GM19467 (cell line): ENCODE data around the gene DIAPH3.
"Not testable (repeated sequence)": the region's sequence is repeated elsewhere in the genome, so short reads cannot be mapped to it uniquely, and the experiment has no call there.

Source experiments
- ATAC-seq: cut with Tn5 transposase; IDR thresholded peaks from one replicate; pipeline ENCODE4 v1.9.1; 2021; ENCODE audit warnings: mild to moderate bottlenecking, moderate library complexity; ENCODE audit not compliant: unreplicated experiment

Gene DIAPH3, protein sequence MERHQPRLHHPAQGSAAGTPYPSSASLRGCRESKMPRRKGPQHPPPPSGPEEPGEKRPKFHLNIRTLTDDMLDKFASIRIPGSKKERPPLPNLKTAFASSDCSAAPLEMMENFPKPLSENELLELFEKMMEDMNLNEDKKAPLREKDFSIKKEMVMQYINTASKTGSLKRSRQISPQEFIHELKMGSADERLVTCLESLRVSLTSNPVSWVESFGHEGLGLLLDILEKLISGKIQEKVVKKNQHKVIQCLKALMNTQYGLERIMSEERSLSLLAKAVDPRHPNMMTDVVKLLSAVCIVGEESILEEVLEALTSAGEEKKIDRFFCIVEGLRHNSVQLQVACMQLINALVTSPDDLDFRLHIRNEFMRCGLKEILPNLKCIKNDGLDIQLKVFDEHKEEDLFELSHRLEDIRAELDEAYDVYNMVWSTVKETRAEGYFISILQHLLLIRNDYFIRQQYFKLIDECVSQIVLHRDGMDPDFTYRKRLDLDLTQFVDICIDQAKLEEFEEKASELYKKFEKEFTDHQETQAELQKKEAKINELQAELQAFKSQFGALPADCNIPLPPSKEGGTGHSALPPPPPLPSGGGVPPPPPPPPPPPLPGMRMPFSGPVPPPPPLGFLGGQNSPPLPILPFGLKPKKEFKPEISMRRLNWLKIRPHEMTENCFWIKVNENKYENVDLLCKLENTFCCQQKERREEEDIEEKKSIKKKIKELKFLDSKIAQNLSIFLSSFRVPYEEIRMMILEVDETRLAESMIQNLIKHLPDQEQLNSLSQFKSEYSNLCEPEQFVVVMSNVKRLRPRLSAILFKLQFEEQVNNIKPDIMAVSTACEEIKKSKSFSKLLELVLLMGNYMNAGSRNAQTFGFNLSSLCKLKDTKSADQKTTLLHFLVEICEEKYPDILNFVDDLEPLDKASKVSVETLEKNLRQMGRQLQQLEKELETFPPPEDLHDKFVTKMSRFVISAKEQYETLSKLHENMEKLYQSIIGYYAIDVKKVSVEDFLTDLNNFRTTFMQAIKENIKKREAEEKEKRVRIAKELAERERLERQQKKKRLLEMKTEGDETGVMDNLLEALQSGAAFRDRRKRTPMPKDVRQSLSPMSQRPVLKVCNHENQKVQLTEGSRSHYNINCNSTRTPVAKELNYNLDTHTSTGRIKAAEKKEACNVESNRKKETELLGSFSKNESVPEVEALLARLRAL

GRCh38 chr13:60163478-60164233 is at the start of gene DIAPH3:
DIAPH3 (minus strand) TSS chr13:60163928; CDS start chr13:60163766, 162 bp downstream.
- peak; percentile 100 for ATAC-seq

- no peak for ATAC-seq
Observed at GRCh38 chr13:60213236-60213744, 49.6 kb upstream of the DIAPH3 start.

DNA sequence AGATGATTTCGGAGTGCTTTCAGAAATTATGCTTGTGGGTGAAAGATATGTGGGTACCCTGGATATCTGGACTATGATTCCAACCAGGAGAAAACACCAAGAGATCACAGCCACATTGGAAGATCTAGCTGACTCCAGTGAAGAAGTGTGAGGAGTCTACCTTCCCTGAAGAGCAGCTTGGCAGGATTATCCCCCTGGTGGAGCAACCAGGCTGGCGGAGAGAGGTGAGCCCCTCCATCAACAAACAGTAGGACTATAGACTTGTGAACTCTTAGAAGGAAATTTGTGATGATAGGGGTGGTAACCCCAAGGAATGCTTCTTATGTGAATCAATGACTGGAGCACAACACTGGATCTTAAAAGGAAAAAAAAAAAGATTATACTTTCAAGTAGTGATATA is 47.8 kb upstream of the DIAPH3 start:
- no peak for ATAC-seq

GRCh38 chr13:60210510-60211330 is 47.0 kb upstream of the DIAPH3 start:
- no peak for ATAC-seq

DNA sequence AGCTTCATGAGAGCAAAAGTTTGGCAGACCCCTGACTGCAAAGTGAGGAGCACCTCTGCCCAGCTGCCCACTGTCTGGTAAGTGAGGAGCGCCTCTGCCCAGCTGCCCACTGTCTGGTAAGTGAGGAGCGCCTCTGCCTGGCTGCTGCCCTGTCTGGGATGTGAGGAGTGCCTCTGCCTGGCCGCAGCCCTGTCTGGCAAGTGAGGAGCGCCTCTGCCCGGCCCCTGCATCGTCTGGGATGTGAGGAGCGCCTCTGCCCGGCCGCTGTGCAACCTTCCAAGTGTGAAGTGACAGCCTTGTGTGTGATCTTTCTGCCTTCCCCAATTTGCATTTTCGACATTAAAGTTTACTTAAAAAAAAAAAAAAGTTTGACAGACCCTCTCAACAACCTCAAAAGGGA is 41.8 kb upstream of the DIAPH3 start:
- not testable (repeated sequence) for ATAC-seq

DNA sequence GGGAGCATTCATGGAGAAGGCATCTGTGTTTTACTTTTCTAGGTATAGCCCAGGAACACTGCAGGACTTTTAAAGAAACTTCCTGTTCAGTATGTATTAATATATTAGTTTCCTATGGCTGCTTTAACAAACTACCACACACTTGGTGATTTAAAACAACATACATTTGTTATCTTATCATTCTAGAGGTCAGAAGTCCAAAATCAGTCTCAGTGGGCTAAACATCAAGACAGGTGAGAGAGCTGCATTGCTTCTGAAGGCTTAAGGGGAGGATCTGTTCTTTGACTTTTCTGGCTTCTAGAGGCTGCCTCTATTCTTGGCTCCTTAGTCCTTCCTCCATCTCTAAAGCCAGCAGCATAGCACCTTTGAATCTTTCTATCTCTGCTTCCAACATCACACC is 37.6 kb upstream of the DIAPH3 start:
- ATAC-seq, result no peak

- not testable (repeated sequence) for ATAC-seq
Observed at GRCh38 chr13:60195893-60196292, 32.2 kb upstream of the DIAPH3 start.

DNA sequence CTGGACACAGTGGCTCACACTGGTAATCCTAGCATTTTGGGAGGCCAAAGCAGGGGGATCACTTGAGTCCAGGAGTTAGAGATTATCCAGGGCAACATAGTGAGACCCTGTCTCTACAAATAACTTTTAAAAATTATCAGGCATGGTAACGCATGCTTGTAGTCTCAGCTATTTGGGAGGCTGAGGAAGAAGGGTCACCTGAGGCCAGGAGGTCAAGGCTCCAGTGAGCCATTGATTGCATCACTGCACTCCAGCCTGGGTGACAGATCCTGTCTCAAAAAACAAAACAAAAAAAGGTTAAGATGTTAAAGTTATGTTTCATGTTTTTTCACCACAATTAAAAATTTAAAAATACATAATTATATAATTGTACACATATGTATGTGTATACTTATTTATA is 19.2 kb upstream of the DIAPH3 start:
- ATAC-seq, result no peak

GRCh38 chr13:60178327-60178726 is 14.6 kb upstream of the DIAPH3 start:
- ATAC-seq, result no peak

- ATAC-seq, result no peak
Observed at GRCh38 chr13:60175571-60175970, 11.8 kb upstream of the DIAPH3 start.

DNA sequence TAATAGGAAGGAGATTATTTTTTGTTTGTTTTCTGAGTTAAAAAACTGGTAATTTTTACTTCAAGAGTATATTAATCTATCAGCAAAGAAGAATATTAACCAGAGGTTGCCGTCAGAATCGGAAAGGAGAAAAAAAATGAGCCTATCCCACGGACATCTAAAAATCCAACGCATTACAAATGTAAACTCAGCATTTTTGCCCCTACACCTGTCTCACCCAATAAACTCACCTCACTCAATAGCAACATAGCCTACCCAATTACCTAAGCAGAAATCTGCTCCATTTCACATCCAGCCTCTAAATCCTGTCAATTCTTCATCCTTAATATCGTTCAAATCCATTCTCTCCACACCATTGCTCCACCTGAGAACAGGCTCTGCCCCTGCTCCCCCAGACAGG is 10.4 kb upstream of the DIAPH3 start:
- no peak for ATAC-seq

DNA sequence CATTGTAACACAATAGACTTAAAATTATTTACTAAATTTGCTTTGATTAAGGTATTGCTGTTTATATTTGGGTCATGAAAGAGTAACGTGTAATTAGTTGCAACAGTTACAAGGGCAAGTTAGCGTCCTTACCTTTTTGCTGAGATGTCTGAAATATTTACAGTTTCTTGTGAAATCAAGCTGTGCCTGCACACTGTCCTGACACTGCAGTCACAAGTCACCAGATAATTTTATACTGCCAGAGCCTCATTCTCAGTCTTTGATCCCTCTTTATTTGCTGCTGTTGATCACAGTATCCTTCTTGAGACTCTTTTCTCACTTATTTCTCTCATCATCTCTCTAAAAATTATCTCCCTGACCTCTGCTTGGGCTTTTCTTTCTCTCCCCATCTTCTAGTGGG is 8.4 kb upstream of the DIAPH3 start:
- ATAC-seq, result no peak

DNA sequence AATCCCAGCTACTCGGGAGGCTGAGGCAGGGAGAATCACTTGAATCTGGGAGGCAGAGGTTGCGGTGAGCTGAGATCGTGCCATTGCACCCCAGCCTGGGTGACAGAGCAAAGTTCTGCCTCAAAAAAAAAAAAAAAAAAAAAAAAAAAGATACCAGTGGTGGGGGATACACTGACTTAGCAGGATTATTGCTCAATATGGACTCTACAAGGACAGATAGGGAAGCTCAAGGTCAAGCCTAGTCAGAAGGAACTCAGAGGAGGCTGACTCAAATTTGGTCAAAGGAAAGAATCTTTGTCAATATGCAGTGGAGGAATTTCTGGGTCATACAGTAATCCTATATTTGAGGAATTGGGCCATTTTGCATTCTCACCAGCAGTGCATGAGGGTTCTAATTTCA is 6.7 kb upstream of the DIAPH3 start:
- no peak for ATAC-seq

- no peak for ATAC-seq
Observed at GRCh38 chr13:60169239-60170031, 5.7 kb upstream of the DIAPH3 start.

GRCh38 chr13:60167121-60167520 is 3.4 kb upstream of the DIAPH3 start:
- no peak for ATAC-seq

GRCh38 chr13:60165391-60166099 is 1.8 kb upstream of the DIAPH3 start:
- ATAC-seq, result no peak

DNA sequence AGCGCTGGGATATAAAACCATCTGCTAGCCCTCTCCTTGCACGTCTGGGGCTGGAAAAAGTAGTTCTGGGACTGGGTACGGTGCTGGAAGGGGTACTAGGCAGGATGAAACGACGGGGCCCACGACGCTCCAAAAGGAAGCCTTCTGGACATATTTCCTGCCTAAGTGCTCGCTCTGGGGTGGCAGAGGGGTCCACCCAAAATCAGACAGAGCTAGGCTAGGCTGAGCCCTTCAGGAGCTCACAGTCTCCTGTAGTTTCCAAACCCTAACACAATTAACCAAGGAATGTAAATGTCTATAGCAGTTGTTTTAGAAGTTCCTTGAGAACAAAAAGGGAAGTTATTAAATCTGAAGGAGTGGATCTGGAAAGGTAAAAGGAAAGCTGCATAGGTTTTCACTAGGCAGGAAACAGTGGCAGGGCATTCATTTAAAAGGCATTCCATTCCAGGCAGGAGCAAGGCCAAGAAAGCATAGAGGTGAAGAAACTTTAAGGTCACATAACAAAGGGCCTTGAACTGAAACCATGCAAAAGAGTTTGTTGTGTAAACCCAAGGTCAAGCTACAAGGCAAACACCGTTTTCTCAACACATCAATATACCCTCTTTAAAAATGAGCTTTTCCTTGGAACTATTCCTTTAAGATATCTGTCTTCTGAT is 634 bp upstream of the DIAPH3 start:
- peak; percentile 12 for ATAC-seq

DNA sequence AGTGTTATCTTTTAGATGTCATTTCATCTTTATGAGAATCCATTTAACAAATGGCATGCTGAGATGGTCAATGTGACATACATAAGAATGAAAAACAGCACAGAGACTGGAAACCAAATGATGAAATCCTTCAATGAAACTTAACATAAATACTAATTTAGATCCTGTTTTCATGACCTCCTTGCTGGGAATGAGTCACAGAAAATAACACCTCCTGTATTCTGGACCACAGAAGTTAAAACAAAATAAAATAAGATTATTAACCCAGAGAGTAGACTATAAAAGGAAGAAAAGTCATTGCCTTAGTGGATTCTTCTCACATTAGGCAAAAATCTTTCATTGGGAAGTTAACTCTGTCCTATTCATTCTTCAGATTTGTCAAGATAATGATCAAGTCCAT is 1.6 kb downstream of the DIAPH3 start:
- no peak for ATAC-seq
